Stimulated activated CD8-positive, alpha-beta memory T cell treated with anti-CD3 and anti-CD28 coated beads, Interleukin-2, amount 100 ng/mL, for 48 hours (primary cell): ENCODE measurements around the gene UGT1A7.

Source experiments
- DNase-seq, 2 donors: peaks; one replicate each; pipeline ENCODE4 v3.0.0-alpha.2; 2020; ENCODE audit warnings: low read depth in 2 of 2

UGT1A7 gene

GRCh38 chr2:233818639-233819621 lies 137.2 kb downstream of the UGT1A7 start:
- DNase-seq = no peak

- DNase-seq = no peak
Measured at GRCh38 chr2:233819884-233820773, 138.4 kb downstream of the UGT1A7 start.

GRCh38 chr2:233820774-233821105 lies 139.0 kb downstream of the UGT1A7 start:
- no peak for DNase-seq

GRCh38 chr2:233821196-233821595 lies 139.5 kb downstream of the UGT1A7 start:
- DNase-seq = no peak

GRCh38 chr2:233821709-233822100 lies 140.0 kb downstream of the UGT1A7 start:
- no peak for DNase-seq

- no peak for DNase-seq
Measured at GRCh38 chr2:233822101-233822771, 140.5 kb downstream of the UGT1A7 start.
